Large intestine (tissue), 3 donors: ENCODE measurements around the gene YJEFN3. TPM values are rescaled to one million over a fixed set of nuclear protein-coding genes. Genes with fewer than 3 reads are reported as not detected.

Experiments used
- DNase-seq, 2 donors: peaks; one replicate each; pipeline versions ENCODE4 v3.0.0 to v3.0.0-alpha.2; 2013
- H3K27ac ChIP-seq: one replicate; pipeline ENCODE4 v1.5.1; 2013; ENCODE audit warnings: low read length
- H3K27me3 ChIP-seq: 2 replicates; pipeline ENCODE4 v1.6.1; 2013; ENCODE audit warnings: low read length; ENCODE audit not compliant: control insufficient read depth, insufficient read depth
- H3K36me3 ChIP-seq: 2 replicates; pipeline ENCODE4 v1.6.1; 2013; ENCODE audit warnings: low read length; ENCODE audit not compliant: control insufficient read depth, insufficient read depth
- H3K4me1 ChIP-seq: one replicate; pipeline ENCODE4 v1.6.1; 2013; ENCODE audit warnings: low read length; ENCODE audit not compliant: control insufficient read depth, insufficient read depth
- H3K4me3 ChIP-seq: one replicate; pipeline ENCODE4 v1.5.1; 2013; ENCODE audit warnings: low read length
- H3K9me3 ChIP-seq: one replicate; pipeline ENCODE4 v1.6.1; 2013; ENCODE audit warnings: mild to moderate bottlenecking, low read depth, low read length, moderate library complexity; ENCODE audit not compliant: control insufficient read depth
- WGBS: methylation state at CpG from one replicate; pipeline ENCODE4 v1.1.5; 2013; ENCODE audit warnings: low lambda C conversion rate; ENCODE audit not compliant: insufficient coverage; 5-methylcytosine and 5-hydroxymethylcytosine counted together
- polyA plus RNA-seq: library from polyadenylated mRNA; unstranded; fragments of 120-200 nt; gene quantifications from one replicate; pipeline ENCODE4 v1.2.1, GENCODE V29; 2013

The YJEFN3 gene
- polyA plus RNA-seq, 1 donor, result 9.5 TPM

GRCh38 chr19:19499272-19499995 is 29.3 kb upstream of the YJEFN3 start:
- no peaks in the 10 kb centered on the region for H3K9me3 ChIP-seq
- no peaks in the 10 kb centered on the region for H3K27me3 ChIP-seq
- no peaks in the 10 kb centered on the region for H3K4me1 ChIP-seq
- no CpG with 5 or more reads among the region's 18 CpGs for WGBS
- DNase-seq, result no peak
- no peak overlapping the region for H3K4me3 ChIP-seq
- H3K36me3 ChIP-seq, result peaks cover 91% of the 10 kb centered on the region
- no peak overlapping the region for H3K27ac ChIP-seq

- no peak for DNase-seq
- no CpG with 5 or more reads among the region's 34 CpGs for WGBS
- no peaks in the 10 kb centered on the region for H3K9me3 ChIP-seq
- H3K27me3 ChIP-seq, result no peaks in the 10 kb centered on the region
- no peak overlapping the region for H3K4me3 ChIP-seq
- no peak overlapping the region for H3K27ac ChIP-seq
- peaks cover 94% of the 10 kb centered on the region for H3K36me3 ChIP-seq
- H3K4me1 ChIP-seq, result no peaks in the 10 kb centered on the region
Observed at GRCh38 chr19:19500975-19501644, 27.6 kb upstream of the YJEFN3 start.

- WGBS, result no CpG with 5 or more reads among the region's 26 CpGs
- DNase-seq, result no peak
- Histone ChIP-seq H3K36me3 (peaks cover 93% of the 10 kb centered on the region), H3K4me1 (no peaks in the 10 kb centered on the region), H3K9me3 (no peaks in the 10 kb centered on the region), H3K27ac (no peak overlapping the region), H3K27me3 (no peaks in the 10 kb centered on the region), H3K4me3 (no peak overlapping the region)
Observed at GRCh38 chr19:19501798-19502197, 26.9 kb upstream of the YJEFN3 start.

GRCh38 chr19:19502281-19502680 is 26.4 kb upstream of the YJEFN3 start:
- no peak for DNase-seq
- H3K36me3 ChIP-seq, result peaks cover 92% of the 10 kb centered on the region

GRCh38 chr19:19502808-19503602 is 25.7 kb upstream of the YJEFN3 start:
- H3K4me3 ChIP-seq, result no peak overlapping the region
- H3K9me3 ChIP-seq, result no peaks in the 10 kb centered on the region
- no peaks in the 10 kb centered on the region for H3K4me1 ChIP-seq
- no peak overlapping the region for H3K27ac ChIP-seq
- WGBS, result no CpG with 5 or more reads among the region's 18 CpGs
- peaks cover 88% of the 10 kb centered on the region for H3K36me3 ChIP-seq
- no peak for DNase-seq
- no peaks in the 10 kb centered on the region for H3K27me3 ChIP-seq

More at GRCh38 chr19:19502281-19502680, 26.4 kb upstream of the YJEFN3 start:
- H3K4me3 ChIP-seq, result no peak overlapping the region
- no peaks in the 10 kb centered on the region for H3K9me3 ChIP-seq
- no peaks in the 10 kb centered on the region for H3K4me1 ChIP-seq
- no CpG with 5 or more reads among the region's 19 CpGs for WGBS
- H3K27me3 ChIP-seq, result no peaks in the 10 kb centered on the region
- no peak overlapping the region for H3K27ac ChIP-seq

- H3K36me3 ChIP-seq, result peaks cover 74% of the 10 kb centered on the region
- H3K27me3 ChIP-seq, result no peaks in the 10 kb centered on the region
- H3K4me1 ChIP-seq, result no peaks in the 10 kb centered on the region
- no peaks in the 10 kb centered on the region for H3K9me3 ChIP-seq
- no peak overlapping the region for H3K4me3 ChIP-seq
- WGBS, result no CpG with 5 or more reads among the region's 23 CpGs
- no peak for DNase-seq
- H3K27ac ChIP-seq, result no peak overlapping the region
Observed at GRCh38 chr19:19504754-19505668, 23.7 kb upstream of the YJEFN3 start.

- no peak for DNase-seq
- Histone ChIP-seq H3K36me3 (peaks cover 66% of the 10 kb centered on the region), H3K4me1 (no peaks in the 10 kb centered on the region), H3K27me3 (no peaks in the 10 kb centered on the region), H3K27ac (no peak overlapping the region), H3K9me3 (no peaks in the 10 kb centered on the region), H3K4me3 (no peak overlapping the region)
- 100% methylated on average over 3 of the region's 27 CpGs for WGBS
Observed at GRCh38 chr19:19505669-19506326, 22.9 kb upstream of the YJEFN3 start.

- peaks cover 58% of the 10 kb centered on the region for H3K36me3 ChIP-seq
- H3K27ac ChIP-seq, result no peak overlapping the region
- no peak for DNase-seq
- no peaks in the 10 kb centered on the region for H3K27me3 ChIP-seq
- no peak overlapping the region for H3K4me3 ChIP-seq
- whole genome bisulfite sequencing, result 73% methylated on average over 3 of the region's 12 CpGs
- H3K4me1 ChIP-seq, result no peaks in the 10 kb centered on the region
- H3K9me3 ChIP-seq, result no peaks in the 10 kb centered on the region
Observed at GRCh38 chr19:19506592-19506991, 22.1 kb upstream of the YJEFN3 start.

- no peaks in the 10 kb centered on the region for H3K4me1 ChIP-seq
- WGBS, result no CpG with 5 or more reads among the region's 8 CpGs
- H3K27ac ChIP-seq, result no peak overlapping the region
- H3K27me3 ChIP-seq, result no peaks in the 10 kb centered on the region
- DNase-seq, result no peak
- no peaks in the 10 kb centered on the region for H3K9me3 ChIP-seq
- peaks cover 50% of the 10 kb centered on the region for H3K36me3 ChIP-seq
- no peak overlapping the region for H3K4me3 ChIP-seq
Observed at GRCh38 chr19:19507354-19507753, 21.4 kb upstream of the YJEFN3 start.
